H9 (cell line): Measurements from ENCODE around the gene CEBPG. TPM values are rescaled to one million over a fixed set of nuclear protein-coding genes. Genes with fewer than 3 reads are reported as not detected.

Source experiments
- DNase-seq: peaks from one replicate; pipeline ENCODE4 v3.0.0-alpha.2; 2017
- H2AFZ ChIP-seq: one replicate; pipeline ENCODE4 v1.6.1; 2013; ENCODE audit warnings: mild to moderate bottlenecking, low read length, control low read depth, moderate library complexity
- H2AK5ac ChIP-seq: 2 replicates; pipeline ENCODE4 v1.6.1; 2013; ENCODE audit warnings: low read length, control low read depth, mixed read lengths; ENCODE audit not compliant: insufficient read length
- H2BK120ac ChIP-seq: one replicate; pipeline ENCODE4 v1.6.1; 2013; ENCODE audit warnings: low read depth, mild to moderate bottlenecking, low read length, control low read depth, inconsistent platforms; ENCODE audit not compliant: poor library complexity, severe bottlenecking
- H2BK12ac ChIP-seq: 2 replicates; pipeline ENCODE4 v1.6.1; 2013; ENCODE audit warnings: low read length, control low read depth, mixed read lengths, low read depth; ENCODE audit not compliant: insufficient read length
- H2BK15ac ChIP-seq: 2 replicates; pipeline ENCODE4 v1.6.1; 2013; ENCODE audit warnings: low read depth, low read length, control low read depth
- H2BK20ac ChIP-seq: one replicate; pipeline ENCODE4 v1.6.1; 2013; ENCODE audit warnings: low read depth, mild to moderate bottlenecking, low read length, control low read depth, inconsistent platforms; ENCODE audit not compliant: poor library complexity, severe bottlenecking
- H2BK5ac ChIP-seq: 2 replicates; pipeline ENCODE4 v1.6.1; 2013; ENCODE audit warnings: low read length, control low read depth, mixed read lengths; ENCODE audit not compliant: insufficient read length
- H3K14ac ChIP-seq: 2 replicates; pipeline ENCODE4 v1.6.1; 2013; ENCODE audit warnings: low read length, control low read depth; ENCODE audit not compliant: insufficient read depth
- H3K18ac ChIP-seq: 2 replicates; pipeline ENCODE4 v1.6.1; 2013; ENCODE audit warnings: low read depth, mild to moderate bottlenecking, mixed read lengths, low read length, control low read depth; ENCODE audit not compliant: insufficient read length
- H3K23ac ChIP-seq: 2 replicates; pipeline ENCODE4 v1.6.1; 2013; ENCODE audit warnings: low read length, control low read depth, mixed read lengths, low read depth; ENCODE audit not compliant: insufficient read length
- H3K23me2 ChIP-seq: 2 replicates; pipeline ENCODE4 v1.6.1; 2013; ENCODE audit warnings: low read depth, mild to moderate bottlenecking, mixed read lengths, low read length, control low read depth; ENCODE audit not compliant: insufficient read length, poor library complexity, severe bottlenecking
- H3K27ac ChIP-seq: 2 replicates; pipeline ENCODE4 v1.5.1; 2013; ENCODE audit warnings: low read length, control low read depth, mixed read lengths, low read depth; ENCODE audit not compliant: insufficient read length
- H3K27me3 ChIP-seq: 2 replicates; pipeline ENCODE4 v1.6.1; 2013; ENCODE audit warnings: low read length, control low read depth, inconsistent platforms; ENCODE audit not compliant: insufficient read depth
- H3K4ac ChIP-seq: 2 replicates; pipeline ENCODE4 v1.6.1; 2013; ENCODE audit warnings: low read depth, mild to moderate bottlenecking, control low read depth, inconsistent platforms, low read length, moderate library complexity
- H3K4me1 ChIP-seq: 2 replicates; pipeline ENCODE4 v1.6.1; 2013; ENCODE audit warnings: low read length, control low read depth, inconsistent platforms; ENCODE audit not compliant: insufficient read depth
- H3K4me2 ChIP-seq: 2 replicates; pipeline ENCODE4 v1.6.1; 2013; ENCODE audit warnings: low read length, control low read depth, mixed read lengths; ENCODE audit not compliant: insufficient read length, insufficient read depth
- H3K56ac ChIP-seq: 2 replicates; pipeline ENCODE4 v1.6.1; 2013; ENCODE audit warnings: low read depth, mild to moderate bottlenecking, mixed read lengths, low read length, control low read depth; ENCODE audit not compliant: insufficient read length
- H3K79me1 ChIP-seq: 2 replicates; pipeline ENCODE4 v1.6.1; 2013; ENCODE audit warnings: low read depth, mild to moderate bottlenecking, moderate library complexity, low read length, control low read depth, inconsistent platforms; ENCODE audit not compliant: insufficient read depth, poor library complexity, severe bottlenecking
- H3K79me2 ChIP-seq: 2 replicates; pipeline ENCODE4 v1.6.1; 2013; ENCODE audit warnings: low read length, control low read depth, inconsistent platforms; ENCODE audit not compliant: insufficient read depth
- H3K9ac ChIP-seq: 2 replicates; pipeline ENCODE4 v1.6.1; 2013; ENCODE audit warnings: low read length, control low read depth, mixed read lengths; ENCODE audit not compliant: insufficient read length; ENCODE audit errors: extremely low read depth
- H3K9me3 ChIP-seq: one replicate; pipeline ENCODE4 v1.6.1; 2013; ENCODE audit warnings: low read depth, low read length, inconsistent platforms; ENCODE audit not compliant: control insufficient read depth
- H3T11ph ChIP-seq: one replicate; pipeline ENCODE4 v1.6.1; 2013; ENCODE audit warnings: mild to moderate bottlenecking, low read length, control low read depth, inconsistent platforms
- H4K20me1 ChIP-seq: one replicate; pipeline ENCODE4 v1.6.1; 2013; ENCODE audit not compliant: control insufficient read depth, insufficient read length, insufficient read depth
- H4K5ac ChIP-seq: 2 replicates; pipeline ENCODE4 v1.6.1; 2013; ENCODE audit warnings: low read depth, mild to moderate bottlenecking, mixed read lengths, low read length, control low read depth; ENCODE audit not compliant: insufficient read length
- H4K8ac ChIP-seq: replicated peaks from 2 replicates; pipeline ENCODE4 v1.6.1; 2013; ENCODE audit warnings: low read length, control low read depth, mixed read lengths, low read depth; ENCODE audit not compliant: insufficient read length
- H4K91ac ChIP-seq: 2 replicates; pipeline ENCODE4 v1.6.1; 2013; ENCODE audit warnings: low read depth, mild to moderate bottlenecking, moderate library complexity, mixed read lengths, low read length, control low read depth; ENCODE audit not compliant: insufficient read length
- H3K27ac Mint-ChIP-seq, 3 experiments: 2 replicates in 2 of 3; 3 replicates in 1 of 3; pipeline ENCODE4 v1.8.0; 2020 to 2021; ENCODE audit warnings: mixed read lengths in 3 of 3, mild to moderate bottlenecking in 1 of 3, moderate library complexity in 1 of 3
- H3K27me3 Mint-ChIP-seq: 2 replicates; pipeline ENCODE4 v1.8.0; 2021; ENCODE audit warnings: low read depth, mild to moderate bottlenecking, moderate library complexity, mixed read lengths
- H3K36me3 Mint-ChIP-seq, 3 experiments: 2 replicates in 2 of 3; 3 replicates in 1 of 3; pipeline ENCODE4 v1.8.0; 2020 to 2021; ENCODE audit warnings: low read depth in 3 of 3, mixed read lengths in 3 of 3; ENCODE audit not compliant: insufficient read depth in 1 of 3
- H3K4me1 Mint-ChIP-seq, 2 experiments: 2 replicates each; pipeline ENCODE4 v1.8.0; 2020; ENCODE audit warnings: mixed read lengths in 2 of 2
- H3K4me3 Mint-ChIP-seq, 2 experiments: 2 replicates in 1 of 2; 3 replicates in 1 of 2; pipeline ENCODE4 v1.8.0; 2020 to 2021; ENCODE audit warnings: mild to moderate bottlenecking in 2 of 2, mixed read lengths in 2 of 2, moderate library complexity in 1 of 2
- H3K9me3 Mint-ChIP-seq, 2 experiments: 2 replicates in 1 of 2; 3 replicates in 1 of 2; pipeline ENCODE4 v1.8.0; 2020; ENCODE audit warnings: mild to moderate bottlenecking in 2 of 2, mixed read lengths in 2 of 2, moderate library complexity in 1 of 2
- WGBS: extraction: QIAGEN DNeasy Blood & Tissue Kit; methylation state at CpG from one replicate; pipeline ENCODE4 v1.1.7; 2013; ENCODE audit warnings: missing lambda C conversion rate, low lambda C conversion rate, mixed read lengths; ENCODE audit not compliant: insufficient read length; ENCODE audit errors: extremely low coverage; 5-methylcytosine and 5-hydroxymethylcytosine counted together
- total RNA-seq: library from RNA; stranded (reverse); gene quantifications from 2 replicates; pipeline ENCODE4 v1.2.1, GENCODE V29; 2021
- TF ChIP-seq, protein P1 (sequence below): fragments of 200-600 bp; sonication (generic); conservative IDR thresholded peaks from 3 replicates; pipeline ENCODE4 v1.8.0; 2021; ENCODE audit warnings: antibody characterized with exemption, mild to moderate bottlenecking

The CEBPG gene
- total RNA-seq, 1 experiment from 2014 or later: 33.7 TPM

GRCh38 chr19:33387351-33388230, 14.1 kb downstream of the CEBPG start:
- no peak overlapping the region for H2BK120ac ChIP-seq
- Mint-ChIP-seq H3K36me3 (peaks cover 0 to 7% (median 5%) of the 10 kb centered on the region in 3 experiments; a peak in 3 of 7 replicates), H3K4me3 (no peak overlapping the region), H3K4me1 (no peaks in the 10 kb centered on the region), H3K9me3 (no peaks in the 10 kb centered on the region), H3K27ac (no peak overlapping the region; a peak in 3 of 7 replicates), H3K27me3 (no peaks in the 10 kb centered on the region)
- H4K20me1 ChIP-seq: peaks cover 2% of the 10 kb centered on the region
- H3K23ac ChIP-seq: no peak overlapping the region
- H2BK20ac ChIP-seq: no peak overlapping the region
- no peaks in the 10 kb centered on the region for H3K4me1 ChIP-seq
- no peaks in the 10 kb centered on the region for H3K79me1 ChIP-seq
- WGBS: no CpG with 5 or more reads among the region's 39 CpGs
- H3K56ac ChIP-seq: no peak overlapping the region
- H3K4me2 ChIP-seq: no peak overlapping the region
- H3K9ac ChIP-seq: no peak overlapping the region
- no peak overlapping the region for H3K18ac ChIP-seq
- H3K4ac ChIP-seq: no peak overlapping the region
- no peak overlapping the region for H3T11ph ChIP-seq
- DNase-seq: no peak
- H2AK5ac ChIP-seq: no peak overlapping the region
- H2BK12ac ChIP-seq: no peak overlapping the region
- no peaks in the 10 kb centered on the region for H3K23me2 ChIP-seq
- no peaks in the 10 kb centered on the region for H3K9me3 ChIP-seq
- TF ChIP-seq, protein P1, sequence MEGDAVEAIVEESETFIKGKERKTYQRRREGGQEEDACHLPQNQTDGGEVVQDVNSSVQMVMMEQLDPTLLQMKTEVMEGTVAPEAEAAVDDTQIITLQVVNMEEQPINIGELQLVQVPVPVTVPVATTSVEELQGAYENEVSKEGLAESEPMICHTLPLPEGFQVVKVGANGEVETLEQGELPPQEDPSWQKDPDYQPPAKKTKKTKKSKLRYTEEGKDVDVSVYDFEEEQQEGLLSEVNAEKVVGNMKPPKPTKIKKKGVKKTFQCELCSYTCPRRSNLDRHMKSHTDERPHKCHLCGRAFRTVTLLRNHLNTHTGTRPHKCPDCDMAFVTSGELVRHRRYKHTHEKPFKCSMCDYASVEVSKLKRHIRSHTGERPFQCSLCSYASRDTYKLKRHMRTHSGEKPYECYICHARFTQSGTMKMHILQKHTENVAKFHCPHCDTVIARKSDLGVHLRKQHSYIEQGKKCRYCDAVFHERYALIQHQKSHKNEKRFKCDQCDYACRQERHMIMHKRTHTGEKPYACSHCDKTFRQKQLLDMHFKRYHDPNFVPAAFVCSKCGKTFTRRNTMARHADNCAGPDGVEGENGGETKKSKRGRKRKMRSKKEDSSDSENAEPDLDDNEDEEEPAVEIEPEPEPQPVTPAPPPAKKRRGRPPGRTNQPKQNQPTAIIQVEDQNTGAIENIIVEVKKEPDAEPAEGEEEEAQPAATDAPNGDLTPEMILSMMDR: no peak
- H3K27me3 ChIP-seq: no peaks in the 10 kb centered on the region
- no peak overlapping the region for H4K91ac ChIP-seq
- no peak overlapping the region for H3K14ac ChIP-seq
- no peak overlapping the region for H4K5ac ChIP-seq
- H2BK15ac ChIP-seq: no peak overlapping the region
- no peak overlapping the region for H2BK5ac ChIP-seq
- no peak overlapping the region for H4K8ac ChIP-seq
- H3K79me2 ChIP-seq: peaks cover 1% of the 10 kb centered on the region; the same call in 1 of the 2 replicates
- no peak overlapping the region for H2AFZ ChIP-seq
- no peak overlapping the region for H3K27ac ChIP-seq
